HepG2 (cell line): ENCODE data around the gene PHRF1. TPM values are rescaled to one million over a fixed set of nuclear protein-coding genes. Genes with fewer than 3 reads are reported as not detected.

Experiments used
- ATAC-seq: fragments of 200-7000 bp; cut with Tn5 transposase; 3 replicates; pipeline ENCODE4 v1.9.1; 2020; ENCODE audit warnings: mild to moderate bottlenecking, moderate library complexity
- BruUV-seq: library from RNA; stranded (reverse); fragments of 400-500 nt; replicated peaks from 2 replicates; lab custom pipeline; 2021; lab: Mats Ljungman, UMichigan
- CTCF ChIA-PET: fragments of 300-600 bp; formaldehyde crosslinking; extraction: SDS; loops from one replicate; lab custom pipeline; 2021; ENCODE audit warnings: low total read pairs, inconsistent platforms, low intra/inter-chr PET ratio; lab: Yijun Ruan, JAX
- POLR2A ChIA-PET: fragments of 350-600 bp; sonication (Branson Sonifier 250); formaldehyde crosslinking; loops from one replicate; lab custom pipeline; 2020; ENCODE audit warnings: antibody characterized with exemption, inconsistent platforms; lab: Yijun Ruan, JAX
- DNase-seq: peaks from one replicate; pipeline ENCODE4 v3.0.0-alpha.2; 2015; ENCODE audit warnings: low spot score
- FAIRE-seq: peaks from 3 replicates; lab custom pipeline; 2011; peaks lifted over from hg19 to GRCh38; lab: Jason Lieb, UNC
- H2AFZ ChIP-seq: one replicate; pipeline ENCODE4 v1.6.1; 2011; ENCODE audit warnings: low read length, inconsistent platforms
- H3K27ac ChIP-seq: fragments of 300-600 bp; 3 replicates; pipeline ENCODE4 v1.8.0; 2011; ENCODE audit warnings: mixed run types, mild to moderate bottlenecking, mixed read lengths, low read length, inconsistent platforms; ENCODE audit not compliant: insufficient read depth; ENCODE audit errors: extremely low read length
- H3K27me3 ChIP-seq, 2 experiments: fragments of 200-600 bp in 1 of 2; 2 replicates in 1 of 2; 3 replicates in 1 of 2; pipeline versions ENCODE4 v1.6.0 to v1.8.0; 2011; ENCODE audit warnings: low read length in 2 of 2, mild to moderate bottlenecking in 2 of 2, moderate library complexity in 2 of 2, inconsistent platforms in 1 of 2; ENCODE audit not compliant: insufficient read depth in 2 of 2, control insufficient read depth in 1 of 2
- H3K36me3 ChIP-seq, 2 experiments: fragments of 200-600 bp in 1 of 2; replicated peaks in 1 of 2; 2 replicates in 1 of 2; 3 replicates in 1 of 2; pipeline versions ENCODE4 v1.5.1 to v1.8.0; 2011; ENCODE audit warnings: low read length in 2 of 2, inconsistent platforms in 1 of 2; ENCODE audit not compliant: insufficient read depth in 2 of 2, control insufficient read depth in 1 of 2
- H3K4me1 ChIP-seq: 2 replicates; pipeline ENCODE4 v1.5.1; 2012; ENCODE audit warnings: low read length, inconsistent platforms; ENCODE audit not compliant: insufficient read depth
- H3K4me2 ChIP-seq: 2 replicates; pipeline ENCODE4 v1.6.0; 2011; ENCODE audit warnings: low read depth, low read length, inconsistent platforms
- H3K4me3 ChIP-seq, 3 experiments: fragments of 200-600 bp in 1 of 3; sonication (generic), shearing (Covaris generic) in 1 of 3; replicated peaks in 1 of 3; 2 replicates each; pipeline ENCODE4 v1.5.1; 2011 to 2016; ENCODE audit warnings: low read length in 3 of 3, inconsistent platforms in 2 of 3, low read depth in 2 of 3, mild to moderate bottlenecking in 2 of 3, control low read depth in 1 of 3, mixed read lengths in 1 of 3; ENCODE audit not compliant: insufficient read depth in 1 of 3
- H3K79me2 ChIP-seq: one replicate; pipeline ENCODE4 v1.6.1; 2011; ENCODE audit warnings: low read length, inconsistent platforms; ENCODE audit not compliant: insufficient read depth
- H3K9ac ChIP-seq: 2 replicates; pipeline ENCODE4 v1.6.0; 2011; ENCODE audit warnings: mild to moderate bottlenecking, low read depth, low read length, inconsistent platforms; ENCODE audit not compliant: insufficient read depth
- H3K9me3 ChIP-seq: 2 replicates; pipeline ENCODE4 v1.5.1; 2012; ENCODE audit warnings: mild to moderate bottlenecking, low read length
- H4K20me1 ChIP-seq: 2 replicates; pipeline ENCODE4 v1.6.0; 2011; ENCODE audit warnings: inconsistent platforms, mild to moderate bottlenecking, low read length, moderate library complexity; ENCODE audit not compliant: insufficient read depth
- HNF4A ChIP-seq: sonication (generic); formaldehyde crosslinking; IDR thresholded peaks from 2 replicates; pipeline ENCODE4 v1.4.0; 2020; ENCODE audit warnings: missing genetic modification reagents
- MEIS2 ChIP-seq: sonication (generic); formaldehyde crosslinking; IDR thresholded peaks from 2 replicates; pipeline ENCODE4 v1.9.0; 2021; ENCODE audit warnings: mild to moderate bottlenecking, missing genetic modification reagents
- NR2F2 ChIP-seq: IDR thresholded peaks from 2 replicates; pipeline ENCODE4 v1.6.1; 2012; ENCODE audit warnings: low read depth, inconsistent platforms, borderline replicate concordance
- NRL ChIP-seq: sonication (generic); formaldehyde crosslinking; IDR thresholded peaks from 2 replicates; pipeline ENCODE4 v1.5.0; 2020; ENCODE audit warnings: missing genetic modification reagents, mild to moderate bottlenecking, moderate library complexity, borderline replicate concordance
- RARA ChIP-seq: IDR thresholded peaks from 2 replicates; pipeline ENCODE4 v1.6.1; 2016; ENCODE audit warnings: missing genetic modification reagents, missing compliant biosample characterization
- UBTF ChIP-seq: sonication (generic); formaldehyde crosslinking; IDR thresholded peaks from 2 replicates; pipeline ENCODE4 v1.4.0; 2020; ENCODE audit warnings: mild to moderate bottlenecking, missing genetic modification reagents
- ZFY ChIP-seq: sonication (generic); formaldehyde crosslinking; IDR thresholded peaks from 2 replicates; pipeline ENCODE4 v1.4.0; 2020; ENCODE audit warnings: missing genetic modification reagents
- ZNF441 ChIP-seq: sonication (generic); formaldehyde crosslinking; IDR thresholded peaks from 2 replicates; pipeline ENCODE4 v1.7.0; 2021; ENCODE audit warnings: missing genetic modification reagents, borderline replicate concordance
- ZNF768 ChIP-seq: sonication (generic); formaldehyde crosslinking; IDR thresholded peaks from 2 replicates; pipeline ENCODE4 v1.4.0; 2020; ENCODE audit warnings: missing genetic modification reagents
- ZNF841 ChIP-seq: sonication (generic); formaldehyde crosslinking; IDR thresholded peaks from 2 replicates; pipeline ENCODE4 v1.8.1; 2023; ENCODE audit warnings: missing genetic modification reagents, borderline replicate concordance
- ZSCAN22 ChIP-seq: sonication (generic); formaldehyde crosslinking; IDR thresholded peaks from 2 replicates; pipeline ENCODE4 v1.4.0; 2020; ENCODE audit warnings: mild to moderate bottlenecking, missing genetic modification reagents
- WGBS: methylation state at CpG from one replicate; pipeline ENCODE4 v1.1.6; 2017; ENCODE audit warnings: low lambda C conversion rate; 5-methylcytosine and 5-hydroxymethylcytosine counted together
- in situ Hi-C: cut with HindIII; loops from 2 replicates; pipeline ENCODE4 v1.10.0; 2017; ENCODE audit warnings: low pct_unique_long_range_greater_than_20kb; ENCODE audit not compliant: extremely low pct_ligation_motif_present
- intact Hi-C: fragments of 100-400 bp; cut with micrococcal nuclease; formaldehyde crosslinking; loops from one replicate; pipeline ENCODE4 v1.10.0; 2022; ENCODE audit not compliant: unreplicated experiment
- polyA plus RNA-seq, 8 experiments: library from polyadenylated mRNA; depleted of rRNA in 3 of 8; stranded (reverse) in 7 of 8; unstranded in 1 of 8; fragments of >200 nt; fragmentation: Illumina TruSeq in 4 of 8; extraction: Trizol in 4 of 8; gene quantifications; 2 replicates each; pipeline versions ENCODE4 v1.2.1 to v1.2.3, GENCODE V29; 2011 to 2016; ENCODE audit warnings: low read depth in 4 of 8, missing spikeins in 1 of 8, mixed read lengths in 1 of 8; ENCODE audit not compliant: insufficient read depth in 1 of 8
- total RNA-seq, 5 experiments: library from RNA; depleted of rRNA; stranded (reverse); fragments of >200 nt; fragmentation: Illumina TruSeq; extraction: Trizol; gene quantifications; 2 replicates each; pipeline ENCODE4 v1.2.3, GENCODE V29; 2016; ENCODE audit warnings: low read depth in 1 of 5
- TF ChIP-seq, protein P1 (sequence below): sonication (generic); formaldehyde crosslinking; IDR thresholded peaks from 2 replicates; pipeline ENCODE4 v1.9.0; 2021; ENCODE audit warnings: missing genetic modification reagents, borderline replicate concordance
- TF ChIP-seq, protein P2 (sequence below): sonication (generic); IDR thresholded peaks from 2 replicates; pipeline ENCODE4 v1.6.1; 2016; ENCODE audit warnings: low read depth, borderline replicate concordance

PHRF1 gene
- total and polyA plus RNA-seq, 2 of the 13 experiments (the other 11 are each of a cell fraction or from before 2014, with no cell fraction given), result 8.2 to 16.7 TPM

- TF ChIP-seq, protein P1, sequence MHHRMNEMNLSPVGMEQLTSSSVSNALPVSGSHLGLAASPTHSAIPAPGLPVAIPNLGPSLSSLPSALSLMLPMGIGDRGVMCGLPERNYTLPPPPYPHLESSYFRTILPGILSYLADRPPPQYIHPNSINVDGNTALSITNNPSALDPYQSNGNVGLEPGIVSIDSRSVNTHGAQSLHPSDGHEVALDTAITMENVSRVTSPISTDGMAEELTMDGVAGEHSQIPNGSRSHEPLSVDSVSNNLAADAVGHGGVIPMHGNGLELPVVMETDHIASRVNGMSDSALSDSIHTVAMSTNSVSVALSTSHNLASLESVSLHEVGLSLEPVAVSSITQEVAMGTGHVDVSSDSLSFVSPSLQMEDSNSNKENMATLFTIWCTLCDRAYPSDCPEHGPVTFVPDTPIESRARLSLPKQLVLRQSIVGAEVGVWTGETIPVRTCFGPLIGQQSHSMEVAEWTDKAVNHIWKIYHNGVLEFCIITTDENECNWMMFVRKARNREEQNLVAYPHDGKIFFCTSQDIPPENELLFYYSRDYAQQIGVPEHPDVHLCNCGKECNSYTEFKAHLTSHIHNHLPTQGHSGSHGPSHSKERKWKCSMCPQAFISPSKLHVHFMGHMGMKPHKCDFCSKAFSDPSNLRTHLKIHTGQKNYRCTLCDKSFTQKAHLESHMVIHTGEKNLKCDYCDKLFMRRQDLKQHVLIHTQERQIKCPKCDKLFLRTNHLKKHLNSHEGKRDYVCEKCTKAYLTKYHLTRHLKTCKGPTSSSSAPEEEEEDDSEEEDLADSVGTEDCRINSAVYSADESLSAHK, result no peak
Observed at GRCh38 chr11:575313-575995, 816 bp upstream of the PHRF1 start (continued).

DNA sequence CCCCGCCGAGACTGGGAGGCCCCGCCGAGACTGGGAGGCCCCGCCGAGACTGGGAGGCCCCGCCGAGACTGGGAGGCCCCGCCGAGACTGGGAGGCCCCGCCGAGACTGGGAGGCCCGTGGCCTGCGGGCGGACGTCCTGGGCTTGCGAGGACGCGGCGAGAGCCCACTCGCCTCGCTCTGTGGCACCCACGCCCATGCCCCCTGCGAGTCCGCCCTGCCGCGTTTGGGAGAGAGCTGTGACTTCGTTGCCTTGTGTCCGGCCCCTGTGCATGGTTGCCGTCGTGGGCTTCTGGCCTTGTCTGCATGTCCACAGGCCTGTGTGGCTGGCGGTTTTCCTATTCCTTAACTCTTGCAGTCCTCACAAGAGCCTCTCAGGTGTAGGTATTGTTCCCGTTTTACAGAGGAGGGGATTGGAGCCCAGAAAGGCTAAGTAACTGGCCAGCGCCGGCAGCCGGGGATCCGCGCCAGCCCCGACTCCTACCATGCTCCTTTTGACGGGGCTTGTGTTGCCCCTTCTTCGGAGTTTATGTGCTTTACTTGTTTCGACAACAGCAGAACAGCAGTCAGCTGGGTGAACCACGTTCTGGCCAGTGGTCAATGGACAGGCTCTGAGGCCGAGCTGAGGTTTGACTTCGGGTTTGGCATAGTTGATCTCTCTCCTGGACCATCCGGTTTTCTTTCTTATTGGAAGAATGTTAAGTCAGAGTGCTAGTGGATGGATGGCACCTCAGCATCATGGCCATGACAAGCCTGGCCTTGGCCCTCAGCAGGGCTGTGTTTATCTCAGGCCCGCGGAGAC is 741 bp downstream of the PHRF1 start:
- Histone ChIP-seq H3K4me2 (peak overlapping the region; percentile 94), H3K36me3 (peaks cover 8 to 13% of the 10 kb centered on the region in 2 experiments; a peak in 4 of 5 replicates), H2AFZ (no peak overlapping the region), H3K9ac (peak overlapping the region; percentile 100), H3K27ac (peak overlapping the region; percentile 80), H3K4me1 (peaks cover 57% of the 10 kb centered on the region), H3K27me3 (no peaks in the 10 kb centered on the region; a peak in 2 of 5 replicates), H3K4me3 (peak overlapping the region; percentile 78 to 100 (median 92)), H3K9me3 (no peaks in the 10 kb centered on the region), H3K79me2 (peaks cover 52% of the 10 kb centered on the region), H4K20me1 (peaks cover 43% of the 10 kb centered on the region)
- DNase-seq (no peak), ATAC-seq (no peak), FAIRE-seq (no peak)
- no TSS peak for BruUV-seq
- intact Hi-C loops, result no loop called here
- WGBS, result 2% methylated on average over 23 of the region's 48 CpGs
- in situ Hi-C loops, result no loop called here
- ChIA-PET POLR2A (interaction anchor here (0.7 to 2.5 kb wide), 3 partner anchors 11 to 24 kb away, joined by 3 to 33 read pairs (median 9); no protein-coding TSS in a partner anchor), CTCF (no interaction called here)
- TF ChIP-seq ZNF441 (CRISPR knock-in tag), result 0 out of 2 replicates have a peak, but pooled peaks have one; percentile 21
- 0 out of 2 replicates have a peak, but pooled peaks have one; percentile 12 for TF ChIP-seq UBTF
- 0 out of 2 replicates have a peak, but pooled peaks have one; percentile 21 for TF ChIP-seq HNF4A (CRISPR knock-in tag)
- no peak for TF ChIP-seq ZSCAN22 (CRISPR knock-in tag)
- TF ChIP-seq, protein P2, sequence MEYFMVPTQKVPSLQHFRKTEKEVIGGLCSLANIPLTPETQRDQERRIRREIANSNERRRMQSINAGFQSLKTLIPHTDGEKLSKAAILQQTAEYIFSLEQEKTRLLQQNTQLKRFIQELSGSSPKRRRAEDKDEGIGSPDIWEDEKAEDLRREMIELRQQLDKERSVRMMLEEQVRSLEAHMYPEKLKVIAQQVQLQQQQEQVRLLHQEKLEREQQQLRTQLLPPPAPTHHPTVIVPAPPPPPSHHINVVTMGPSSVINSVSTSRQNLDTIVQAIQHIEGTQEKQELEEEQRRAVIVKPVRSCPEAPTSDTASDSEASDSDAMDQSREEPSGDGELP, result 0 out of 2 replicates have a peak, but pooled peaks have one; percentile 15
- peak; percentile 44; the same call in 1 of the 2 replicates for TF ChIP-seq ZNF768 (CRISPR knock-in tag)
- peak; percentile 28 for TF ChIP-seq ZFY (CRISPR knock-in tag)
- TF ChIP-seq ZNF841 (CRISPR knock-in tag), result no peak
- TF ChIP-seq MEIS2, result 0 out of 2 replicates have a peak, but pooled peaks have one; percentile 4
- peak; percentile 66 for TF ChIP-seq NRL (CRISPR knock-in tag)
- no peak for TF ChIP-seq NR2F2
- TF ChIP-seq RARA (CRISPR knock-in tag), result peak; percentile 10; the same call in 1 of the 2 replicates
